Measurements from ENCODE around the gene SLC35G4.
"Not testable (repeated sequence)": the region's sequence is repeated elsewhere in the genome, so short reads cannot be mapped to it uniquely, and the experiment has no call there.

SLC35G4 gene

GRCh38 chr18:11609488-11609887, at the start of gene SLC35G4:
Gene SLC35G4, plus strand, starts transcription at chr18:11609596. Its CDS starts 0 bp downstream, at chr18:11609596.
- in situ Hi-C loops (cut with HindIII; ENCODE audit: low sequenced_read_pairs) = not testable (repeated sequence)

GRCh38 chr18:11561293-11561692, 48.1 kb upstream of the SLC35G4 start:
- in situ Hi-C loops (cut with HindIII; ENCODE audit: low sequenced_read_pairs) = no loop called here

GRCh38 chr18:11565716-11566115, 43.7 kb upstream of the SLC35G4 start:
- in situ Hi-C loops (cut with HindIII; ENCODE audit: low sequenced_read_pairs) = no loop called here

GRCh38 chr18:11566236-11566965, 43.0 kb upstream of the SLC35G4 start:
- in situ Hi-C loops (cut with HindIII; ENCODE audit: low sequenced_read_pairs) = no loop called here

- in situ Hi-C loops (cut with HindIII; ENCODE audit: low sequenced_read_pairs) = no loop called here
Observed at GRCh38 chr18:11567396-11567795, 42.0 kb upstream of the SLC35G4 start.

GRCh38 chr18:11570073-11570588, 39.3 kb upstream of the SLC35G4 start:
- in situ Hi-C loops (cut with HindIII; ENCODE audit: low sequenced_read_pairs) = no loop called here

- in situ Hi-C loops (cut with HindIII; ENCODE audit: low sequenced_read_pairs) = no loop called here
Observed at GRCh38 chr18:11570769-11571412, 38.5 kb upstream of the SLC35G4 start.

GRCh38 chr18:11572201-11572600, 37.2 kb upstream of the SLC35G4 start:
- in situ Hi-C loops (cut with HindIII; ENCODE audit: low sequenced_read_pairs) = no loop called here

GRCh38 chr18:11574545-11574944, 34.9 kb upstream of the SLC35G4 start:
- in situ Hi-C loops (cut with HindIII; ENCODE audit: low sequenced_read_pairs) = no loop called here

- in situ Hi-C loops (cut with HindIII; ENCODE audit: low sequenced_read_pairs) = no loop called here
Observed at GRCh38 chr18:11577271-11578112, 31.9 kb upstream of the SLC35G4 start.

GRCh38 chr18:11578799-11579198, 30.6 kb upstream of the SLC35G4 start:
- in situ Hi-C loops (cut with HindIII; ENCODE audit: low sequenced_read_pairs) = no loop called here

- in situ Hi-C loops (cut with HindIII; ENCODE audit: low sequenced_read_pairs) = no loop called here
Observed at GRCh38 chr18:11579916-11580315, 29.5 kb upstream of the SLC35G4 start.

GRCh38 chr18:11581286-11581685, 28.1 kb upstream of the SLC35G4 start:
- in situ Hi-C loops (cut with HindIII; ENCODE audit: low sequenced_read_pairs) = no loop called here

GRCh38 chr18:11585596-11585995, 23.8 kb upstream of the SLC35G4 start:
- in situ Hi-C loops (cut with HindIII; ENCODE audit: low sequenced_read_pairs) = no loop called here

- in situ Hi-C loops (cut with HindIII; ENCODE audit: low sequenced_read_pairs) = no loop called here
Observed at GRCh38 chr18:11586896-11587295, 22.5 kb upstream of the SLC35G4 start.

- in situ Hi-C loops (cut with HindIII; ENCODE audit: low sequenced_read_pairs) = no loop called here
Observed at GRCh38 chr18:11587432-11587831, 22.0 kb upstream of the SLC35G4 start.

- in situ Hi-C loops (cut with HindIII; ENCODE audit: low sequenced_read_pairs) = no loop called here
Observed at GRCh38 chr18:11587846-11588245, 21.6 kb upstream of the SLC35G4 start.

- in situ Hi-C loops (cut with HindIII; ENCODE audit: low sequenced_read_pairs) = no loop called here
Observed at GRCh38 chr18:11591957-11592356, 17.4 kb upstream of the SLC35G4 start.

GRCh38 chr18:11600321-11600720, 9.1 kb upstream of the SLC35G4 start:
- in situ Hi-C loops (cut with HindIII; ENCODE audit: low sequenced_read_pairs) = no loop called here

- in situ Hi-C loops (cut with HindIII; ENCODE audit: low sequenced_read_pairs) = no loop called here
Observed at GRCh38 chr18:11607906-11608305, 1.5 kb upstream of the SLC35G4 start.

- in situ Hi-C loops (cut with HindIII; ENCODE audit: low sequenced_read_pairs) = not testable (repeated sequence)
Observed at GRCh38 chr18:11608618-11609017, 778 bp upstream of the SLC35G4 start.

All from DLD1 (cell line).